CD4-positive, alpha-beta T cell treated with Interleukin-12 subunit alpha and Interleukin-12 subunit beta, for 1 hour (primary cell): ENCODE data around the gene TXNDC2.
"Not testable (repeated sequence)": the region's sequence is repeated elsewhere in the genome, so short reads cannot be mapped to it uniquely, and the experiment has no call there.

Experiments
- DNase-seq: peaks from one replicate; pipeline ENCODE4 v3.0.0-alpha.2; 2020

TXNDC2 gene

DNA sequence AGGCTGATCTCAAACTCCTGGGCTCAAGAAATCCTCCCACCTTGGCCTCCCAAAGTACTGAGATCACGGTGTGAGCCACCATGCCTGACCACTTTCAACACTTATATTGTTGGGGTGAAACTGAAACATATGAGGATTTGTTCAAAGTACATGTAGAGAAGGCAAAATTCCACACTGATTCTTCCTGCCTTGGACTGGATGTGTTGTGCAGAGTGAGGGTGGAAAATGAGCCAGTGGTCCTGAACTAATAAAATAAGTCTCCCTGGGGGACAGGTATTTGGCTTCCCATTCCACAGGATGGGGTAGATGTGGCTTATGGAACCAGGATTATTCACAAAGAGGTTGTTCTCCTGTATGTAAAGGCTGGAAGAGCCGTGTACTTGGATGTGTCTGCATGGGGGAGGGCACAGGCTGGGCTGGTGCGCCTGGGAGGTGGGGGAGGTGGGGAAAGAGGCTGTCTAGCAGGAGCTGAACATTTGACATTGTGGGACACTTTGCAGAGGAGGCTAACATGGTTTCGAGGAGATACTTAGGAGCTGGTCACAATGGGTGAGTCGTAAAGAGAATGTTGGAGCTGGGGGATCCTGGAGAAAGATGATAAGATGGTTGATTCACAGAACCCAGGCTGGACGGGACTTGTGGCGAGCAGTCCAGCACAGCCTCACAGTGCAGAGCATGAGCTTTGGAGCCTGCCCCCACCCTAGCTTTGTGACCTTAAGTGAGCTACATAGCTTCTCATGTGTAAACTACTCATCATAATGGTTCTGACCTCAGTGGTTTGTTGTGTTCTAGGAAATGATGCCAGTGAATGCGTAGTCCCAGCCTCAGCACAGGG, at the start of gene TXNDC2:
Gene TXNDC2 (plus strand): TSS at position 804 of the 835 bp plus-strand sequence. CDS start 708 bp downstream, outside the sequence.
- no peak for DNase-seq

DNA sequence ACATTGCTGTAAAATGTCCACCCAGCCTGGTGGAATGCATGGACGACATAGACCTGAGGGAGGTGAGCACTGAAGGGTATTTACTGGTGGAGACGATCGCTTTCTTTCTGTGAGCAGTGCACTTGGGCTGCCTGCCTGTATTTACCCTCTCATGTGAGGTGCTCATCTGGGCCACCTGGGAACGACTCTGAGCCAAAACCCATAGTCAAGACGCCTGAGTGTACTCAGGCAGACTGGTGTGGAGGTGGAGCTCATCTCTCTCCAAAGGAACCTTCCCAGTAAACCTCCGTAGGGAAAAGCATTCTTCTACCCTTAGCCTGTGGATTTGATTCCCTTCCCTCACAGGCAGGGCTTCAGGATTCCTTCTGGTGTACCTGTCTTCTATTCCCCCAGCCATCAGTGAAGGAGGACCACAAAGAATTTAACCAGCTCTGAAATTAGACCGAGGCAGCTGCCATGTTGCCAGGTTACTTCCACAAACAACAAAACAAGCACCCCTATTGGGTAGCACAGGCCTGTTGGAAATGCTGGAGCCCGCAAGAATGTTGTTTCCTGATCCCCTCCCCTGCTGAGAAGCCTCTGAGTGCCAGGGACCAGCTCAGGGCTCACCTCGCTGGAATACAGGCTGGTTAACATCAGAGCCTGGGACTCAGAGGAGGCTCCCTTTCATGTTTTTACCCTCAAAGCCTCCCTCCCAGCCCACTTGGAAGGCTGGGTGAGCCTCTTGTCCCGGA, 47.5 kb upstream of the TXNDC2 start:
- no peak for DNase-seq

DNA sequence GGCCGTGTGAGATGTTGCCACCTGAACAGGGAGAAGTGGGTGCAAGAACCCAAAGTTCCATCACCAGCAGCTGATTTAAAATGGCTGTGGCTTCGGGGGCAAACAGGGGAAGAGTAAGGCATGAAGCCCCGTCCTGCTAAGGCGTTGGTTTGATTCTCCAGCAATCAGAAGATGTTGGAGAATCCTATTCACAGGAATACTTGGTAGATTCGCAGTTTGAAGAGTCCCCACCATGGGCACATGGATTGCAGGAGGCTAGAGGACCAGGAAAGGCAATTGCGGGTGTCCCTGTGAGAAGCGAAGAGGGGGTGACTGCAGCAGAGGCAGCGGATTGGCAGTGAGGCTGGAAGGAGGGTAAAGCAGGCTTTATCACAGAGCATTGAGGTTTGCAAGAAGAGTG, 46.6 kb upstream of the TXNDC2 start:
- DNase-seq, result no peak

DNA sequence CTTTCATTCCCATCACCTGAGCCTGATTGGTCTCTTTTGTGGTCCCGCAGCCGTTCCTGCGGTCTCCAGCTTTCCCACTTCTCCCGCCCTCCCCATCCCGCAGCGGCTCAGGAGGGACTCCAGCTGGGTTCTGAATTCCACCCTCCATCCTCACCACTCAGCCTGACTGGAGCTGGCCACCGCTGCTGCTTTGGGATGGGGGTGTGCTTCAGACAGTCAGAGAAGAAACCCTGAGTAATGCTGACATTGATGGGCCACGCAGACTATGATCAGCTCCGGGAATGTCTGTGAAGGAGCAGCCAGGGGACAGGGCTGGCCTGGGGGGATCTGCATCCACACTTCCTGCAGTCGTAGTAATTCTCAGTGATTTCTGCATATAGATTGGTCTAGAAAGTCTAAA, 45.9 kb upstream of the TXNDC2 start:
- DNase-seq, result no peak

DNA sequence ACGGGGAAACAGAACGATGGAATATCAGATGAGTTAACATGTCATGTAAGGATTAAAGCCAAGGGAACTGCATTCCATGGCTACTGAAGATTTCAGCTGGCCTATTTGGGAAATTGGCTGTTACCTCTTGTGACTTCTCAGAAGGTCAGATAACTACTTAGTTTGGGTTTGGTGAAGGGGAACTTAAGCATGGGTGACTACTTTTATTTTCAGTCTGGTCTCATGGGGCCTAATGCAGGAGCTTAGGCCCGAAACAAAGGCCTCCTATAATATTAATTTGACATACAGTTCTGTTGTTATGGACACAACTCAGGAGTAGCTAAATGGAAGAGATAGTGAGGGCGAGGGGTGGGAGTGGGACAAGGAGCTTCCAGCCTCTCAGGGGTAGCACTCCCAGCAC, 44.0 kb upstream of the TXNDC2 start:
- DNase-seq, result no peak

DNA sequence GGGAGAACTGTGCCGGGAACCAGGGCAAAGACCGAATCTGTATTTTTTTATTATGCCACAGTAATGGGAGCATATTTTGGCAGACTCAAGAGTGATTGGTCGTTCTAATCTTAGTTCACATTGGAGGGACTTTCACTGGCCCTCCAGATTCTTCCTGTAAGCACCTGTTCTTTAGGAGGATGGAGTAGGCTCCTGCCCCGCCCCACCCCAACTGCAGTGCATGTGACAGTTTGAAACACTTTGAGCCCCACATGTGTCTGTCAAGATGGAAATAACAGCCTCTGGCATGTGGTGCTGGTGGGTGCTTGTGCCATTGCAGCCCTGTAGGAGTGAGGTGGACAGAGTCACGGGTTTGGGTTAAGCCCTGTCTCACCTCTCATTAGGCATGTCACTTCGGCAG, 43.3 kb upstream of the TXNDC2 start:
- no peak for DNase-seq

DNA sequence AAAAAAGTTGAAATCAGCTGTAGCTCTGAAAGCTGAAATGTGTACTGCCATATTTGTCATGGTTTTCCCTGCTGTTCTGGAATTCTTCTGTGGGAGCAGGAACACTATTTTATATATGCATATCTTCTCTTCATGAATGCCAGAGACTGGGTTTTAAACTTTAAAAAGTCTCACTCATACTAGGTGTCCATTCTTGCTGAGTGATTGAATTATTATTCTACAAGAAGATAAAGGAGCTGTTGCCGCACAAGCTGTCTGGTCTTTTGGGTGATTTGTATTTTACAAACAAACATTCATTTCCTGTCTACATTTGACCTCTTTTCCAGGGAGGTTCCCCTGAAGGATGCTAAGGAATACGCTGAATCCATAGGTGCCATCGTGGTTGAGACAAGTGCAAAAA, 40.5 kb upstream of the TXNDC2 start:
- no peak for DNase-seq

DNA sequence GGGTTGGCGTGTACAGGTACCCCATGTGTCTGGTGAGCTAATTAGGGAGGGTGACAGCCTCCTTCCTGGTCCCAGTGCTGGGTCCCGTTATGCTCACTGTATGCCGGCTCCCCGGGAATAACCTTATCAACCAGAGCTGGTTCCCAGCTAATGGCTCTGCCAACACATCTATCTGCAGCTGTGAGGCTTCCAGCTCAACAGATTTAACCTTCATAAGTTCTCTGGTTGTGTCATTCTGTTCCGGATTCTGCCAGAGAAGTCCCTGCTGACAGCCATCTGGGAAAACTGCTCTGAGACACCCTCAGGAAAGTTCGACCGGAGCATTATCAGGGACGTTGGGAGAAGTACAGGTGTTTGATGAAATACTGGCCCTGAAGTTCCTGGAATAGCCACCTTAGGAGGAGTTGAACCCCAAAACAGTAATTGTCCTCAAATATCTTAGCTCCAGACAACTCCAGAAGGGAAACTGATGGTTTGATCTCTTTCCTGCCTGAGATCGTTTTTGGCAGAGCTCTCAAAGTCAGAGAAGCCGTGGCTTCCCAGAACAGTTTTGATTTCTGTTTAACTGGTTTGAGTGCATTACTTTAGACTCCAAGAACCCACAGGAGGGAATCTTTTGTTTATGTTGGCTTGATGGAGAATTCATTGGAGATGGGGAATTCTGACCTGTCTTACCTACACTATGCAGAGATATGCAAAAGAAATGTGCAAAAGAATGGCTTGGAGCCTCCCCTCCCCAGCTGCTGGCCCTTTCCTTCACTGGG, 39.4 kb upstream of the TXNDC2 start:
- DNase-seq, result no peak

DNA sequence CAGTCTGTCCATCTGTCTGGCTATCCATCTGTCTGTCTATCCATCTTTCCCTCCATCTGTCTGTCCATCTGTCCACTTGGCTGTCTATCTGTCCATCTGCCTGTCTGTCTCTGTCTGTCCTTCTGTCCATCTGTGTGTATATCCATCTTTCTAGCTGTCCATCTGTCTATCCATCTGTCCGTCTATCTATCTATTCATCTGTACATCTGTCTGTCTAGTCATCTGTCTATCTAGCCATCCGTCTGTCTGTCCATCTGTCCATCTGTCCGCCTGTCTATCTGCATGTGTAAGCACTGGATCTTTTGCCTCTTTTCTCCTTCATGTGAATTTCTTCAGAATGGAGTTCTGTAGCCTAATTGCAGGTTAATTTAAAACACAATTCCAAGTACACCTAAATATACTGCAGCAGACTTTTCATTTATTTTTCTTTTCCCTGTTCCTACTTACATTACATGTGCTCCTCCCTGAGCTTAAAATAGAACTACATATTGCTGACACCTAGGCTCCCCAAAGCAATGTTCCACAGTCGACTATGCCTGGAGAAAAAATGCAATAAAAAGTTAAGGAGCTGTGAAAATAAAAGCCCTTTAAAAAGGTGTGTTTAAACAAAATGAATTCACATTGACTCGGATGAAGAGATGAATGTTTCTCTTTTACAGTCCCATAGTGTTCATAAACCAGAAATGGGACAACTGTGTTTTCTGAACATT, 37.4 kb upstream of the TXNDC2 start:
- DNase-seq, result no peak

DNA sequence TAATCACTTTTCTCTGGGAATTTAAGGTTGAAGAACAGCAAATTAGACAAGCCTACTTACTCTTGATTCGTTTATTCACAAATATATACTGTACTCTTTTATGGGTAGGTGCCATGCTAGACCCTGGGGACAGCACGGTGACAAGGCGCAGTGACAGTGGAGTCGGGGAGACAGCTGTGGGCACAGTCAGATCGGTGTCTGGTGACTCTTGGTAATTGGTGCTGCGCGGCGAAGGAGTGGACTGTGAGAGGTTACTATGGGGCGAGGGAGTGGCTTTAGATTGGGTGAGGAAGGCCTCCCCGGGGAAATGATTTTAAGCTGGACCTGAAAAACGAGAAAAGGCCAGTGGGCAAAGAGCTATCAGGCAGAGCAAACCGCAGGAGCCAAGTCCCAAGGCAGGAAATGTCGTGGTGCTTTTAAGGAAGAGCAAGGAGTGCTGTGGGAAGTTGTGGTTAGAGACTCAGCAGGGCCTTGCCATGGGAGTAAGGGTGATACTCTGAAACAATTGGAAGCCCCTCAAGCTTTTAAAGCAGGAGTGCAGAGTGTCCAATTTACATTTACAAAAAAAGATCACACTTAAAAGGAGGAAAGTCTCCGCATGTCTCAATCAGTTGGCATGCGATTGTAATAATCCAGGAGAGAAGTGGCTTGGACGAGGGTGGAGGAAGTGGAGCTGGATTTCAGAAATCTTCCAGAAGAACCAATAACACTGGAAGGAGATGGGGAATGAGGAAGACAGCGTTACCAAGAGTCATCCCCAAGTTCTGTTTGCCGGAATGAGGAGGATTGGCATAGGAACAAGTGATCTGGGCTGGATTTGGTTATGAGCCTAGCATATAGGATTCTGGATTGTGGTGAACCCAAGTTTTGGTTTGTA, 36.1 kb upstream of the TXNDC2 start:
- DNase-seq, result no peak

DNA sequence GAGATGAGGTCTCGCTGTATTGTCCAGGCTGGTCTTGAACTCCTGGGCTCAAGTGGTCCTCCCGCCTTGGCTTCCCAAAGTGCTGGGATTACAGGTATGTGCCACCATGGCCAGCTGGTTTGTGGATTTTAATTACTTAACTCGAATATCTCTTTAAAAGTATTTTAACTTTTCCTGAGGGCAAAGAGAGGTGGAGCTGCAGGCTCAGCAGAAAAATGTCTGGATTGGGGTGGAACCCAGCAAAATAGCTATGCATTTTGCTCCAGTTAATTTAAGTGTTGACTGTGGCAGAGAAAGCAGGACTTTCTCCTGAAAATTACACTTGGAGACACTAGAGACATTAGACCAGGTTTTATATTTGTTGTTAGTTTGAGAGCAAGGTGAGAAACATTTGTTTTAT, 35.5 kb upstream of the TXNDC2 start:
- no peak for DNase-seq

DNA sequence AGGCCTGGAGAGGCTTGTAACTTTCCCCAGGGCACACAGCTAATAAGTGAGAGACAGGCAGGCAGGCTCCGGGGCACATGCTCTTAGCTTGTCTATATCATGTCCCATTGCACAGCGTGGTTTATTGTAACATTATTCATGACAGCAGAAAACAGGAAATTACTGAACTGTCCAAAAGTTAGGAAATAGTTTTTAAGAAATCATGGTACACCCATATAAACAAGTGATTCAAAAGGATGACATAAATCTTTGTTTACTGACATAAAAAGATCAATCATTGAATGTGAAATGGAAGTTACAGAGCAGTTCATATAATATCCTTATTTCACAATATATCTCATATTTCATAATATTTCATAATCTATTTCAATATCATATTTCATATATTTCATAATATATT, 34.3 kb upstream of the TXNDC2 start:
- DNase-seq, result no peak

DNA sequence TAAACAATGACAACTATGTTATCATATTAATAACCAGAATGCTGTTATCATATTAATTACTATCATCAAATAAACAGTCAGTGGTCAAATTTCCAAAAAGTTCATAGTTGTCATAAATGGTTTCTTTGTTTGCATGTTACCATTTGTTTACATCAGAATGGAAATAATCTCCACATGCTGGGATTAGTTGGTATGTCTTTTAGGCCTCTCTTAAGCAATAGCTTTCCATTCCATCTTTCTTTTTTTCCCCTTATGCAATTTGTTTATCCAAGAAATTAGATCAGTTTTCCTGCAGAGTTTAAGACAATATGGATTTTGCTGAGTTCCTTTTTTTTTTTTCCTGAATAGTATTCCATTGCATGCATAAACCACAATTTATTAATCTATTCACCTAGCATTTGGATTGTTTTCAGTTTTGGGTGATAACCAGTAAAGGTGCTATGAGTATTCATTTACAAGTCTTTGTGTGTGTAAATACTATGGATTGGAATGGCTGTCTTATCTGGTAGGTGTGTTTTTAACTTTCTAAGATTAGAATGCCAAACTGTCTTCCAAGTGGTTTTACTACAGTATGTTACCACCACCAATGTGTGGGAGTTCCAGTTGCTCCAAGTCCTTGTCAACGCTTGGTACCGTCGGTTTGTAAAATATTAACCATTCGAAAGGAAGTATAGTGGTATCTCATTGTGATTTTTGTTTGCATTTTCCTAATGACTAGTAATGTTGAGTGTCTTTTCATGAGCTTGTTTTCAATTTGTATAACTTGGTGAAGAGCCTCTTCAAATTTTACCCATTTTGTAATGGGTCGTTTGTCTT, 33.3 kb upstream of the TXNDC2 start:
- DNase-seq, result no peak

DNA sequence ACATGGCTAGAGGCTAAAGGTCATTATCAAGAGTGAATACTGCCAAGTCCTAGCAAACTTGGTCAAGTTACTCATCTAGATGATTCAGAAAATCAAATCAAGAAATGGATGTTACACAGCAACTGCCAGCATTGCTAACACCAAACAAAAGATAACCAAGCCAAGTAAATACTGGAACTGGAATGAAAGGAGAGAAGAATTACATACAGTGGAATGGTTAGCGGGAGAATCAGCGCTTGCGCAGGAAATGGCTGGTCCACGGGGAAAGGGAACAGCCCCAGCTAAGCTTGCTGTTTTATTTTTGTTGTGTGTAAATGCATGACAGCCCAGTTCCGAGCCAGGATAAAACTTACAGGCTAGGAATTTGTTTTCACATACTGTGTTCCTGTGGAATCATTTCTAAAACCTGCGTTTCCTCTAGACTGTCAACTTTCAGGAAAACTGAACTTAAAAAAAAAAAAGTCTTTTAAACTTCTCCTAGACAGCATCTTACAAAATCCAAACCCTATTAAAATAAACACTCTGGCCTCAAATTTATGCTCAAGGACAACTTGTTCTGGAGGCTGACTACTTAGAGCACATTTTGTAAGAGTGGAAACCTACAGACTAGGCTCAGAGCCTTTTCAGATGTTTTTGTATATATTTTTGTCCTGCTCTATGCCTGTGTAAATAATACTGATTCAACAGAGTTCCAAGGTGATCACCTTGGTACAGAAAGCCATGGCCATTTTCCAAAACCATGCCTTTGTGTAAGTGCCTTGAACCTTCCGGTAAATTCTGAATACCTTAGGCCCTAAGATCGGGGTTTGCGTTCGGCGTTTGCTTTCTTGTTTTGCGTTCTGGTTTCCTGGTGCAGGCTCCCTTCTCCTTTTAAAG, 30.7 kb upstream of the TXNDC2 start:
- DNase-seq, result no peak

DNA sequence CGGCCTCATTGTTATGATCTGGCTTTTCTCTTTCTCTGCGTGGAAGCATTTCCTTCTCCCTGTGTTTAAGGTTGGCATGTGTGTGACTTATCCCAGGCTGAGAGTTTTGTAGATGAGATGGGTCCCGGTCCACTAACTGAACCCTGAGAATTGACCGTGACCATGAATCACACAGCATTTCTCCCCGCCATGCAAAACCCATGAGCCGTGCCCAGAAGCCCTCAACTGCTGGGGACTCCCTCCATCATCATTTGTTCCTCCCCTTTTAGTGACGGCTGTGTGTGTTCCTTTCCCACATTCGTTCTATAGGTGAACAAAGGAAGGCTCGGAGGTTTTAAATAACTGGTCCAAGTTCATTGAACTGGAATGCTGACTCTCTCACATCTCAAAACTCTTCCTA, 30.1 kb upstream of the TXNDC2 start:
- no peak for DNase-seq

DNA sequence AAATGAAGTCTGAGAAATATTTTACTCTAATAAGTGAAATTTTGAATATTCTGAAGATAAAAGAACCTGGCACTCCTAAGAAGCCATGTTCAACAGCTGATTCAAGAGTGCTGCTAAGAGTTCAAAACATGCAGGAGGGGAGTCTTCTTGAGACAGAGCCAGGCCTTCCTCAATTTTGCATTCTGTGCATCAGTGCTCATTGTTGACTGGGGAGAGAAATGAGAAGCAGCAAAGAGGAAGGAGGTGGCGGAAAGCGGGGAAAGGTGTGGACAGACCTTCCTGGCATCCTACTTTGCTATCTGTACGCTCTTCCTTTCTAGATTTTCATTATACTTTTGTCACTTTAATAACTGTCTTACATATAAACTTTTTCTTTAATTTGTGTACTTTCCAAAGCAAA, 29.7 kb upstream of the TXNDC2 start:
- no peak for DNase-seq

DNA sequence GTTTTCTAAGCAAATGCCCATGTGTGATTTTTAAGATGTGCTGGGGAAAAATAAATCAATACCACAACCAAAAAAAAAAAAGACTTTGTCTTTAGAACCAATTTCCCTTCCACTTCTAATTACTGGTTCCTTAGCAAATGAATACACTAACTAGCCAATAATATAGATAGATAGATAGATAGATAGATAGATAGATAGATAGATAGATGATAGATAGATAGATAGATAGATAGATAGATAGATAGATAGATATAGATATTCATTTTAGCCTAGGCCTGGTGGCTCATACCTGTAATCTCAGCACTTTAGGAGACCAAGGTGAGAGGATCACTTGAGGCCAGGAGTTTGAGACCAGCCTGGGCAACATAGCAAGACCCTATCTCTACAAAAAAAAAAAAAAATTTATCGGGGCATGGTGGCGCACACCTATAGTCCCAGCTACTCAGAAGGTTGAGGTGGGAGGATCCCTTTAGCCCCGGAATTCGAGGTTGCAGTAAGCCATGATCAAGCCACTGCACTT, 28.2 kb upstream of the TXNDC2 start:
- DNase-seq, result not testable (repeated sequence)

DNA sequence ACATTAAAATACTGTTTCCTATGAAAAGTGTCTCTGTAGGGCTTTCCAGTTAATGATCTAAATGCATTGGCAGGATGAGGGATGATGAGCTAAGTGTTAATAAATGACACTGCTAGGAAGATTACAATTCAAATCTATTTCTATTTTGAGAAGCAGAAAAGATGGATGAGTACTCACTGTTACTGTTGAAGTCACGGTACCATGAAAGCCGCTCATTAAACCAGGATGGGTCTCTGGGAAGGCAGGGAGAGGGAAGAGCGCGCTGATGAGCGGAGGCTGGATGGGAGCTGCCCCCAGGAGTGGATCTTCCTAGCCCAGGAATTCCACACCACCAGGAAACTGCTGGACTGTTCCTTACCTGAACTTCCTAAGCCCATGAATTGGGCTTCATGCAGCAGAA, 27.1 kb upstream of the TXNDC2 start:
- no peak for DNase-seq

DNA sequence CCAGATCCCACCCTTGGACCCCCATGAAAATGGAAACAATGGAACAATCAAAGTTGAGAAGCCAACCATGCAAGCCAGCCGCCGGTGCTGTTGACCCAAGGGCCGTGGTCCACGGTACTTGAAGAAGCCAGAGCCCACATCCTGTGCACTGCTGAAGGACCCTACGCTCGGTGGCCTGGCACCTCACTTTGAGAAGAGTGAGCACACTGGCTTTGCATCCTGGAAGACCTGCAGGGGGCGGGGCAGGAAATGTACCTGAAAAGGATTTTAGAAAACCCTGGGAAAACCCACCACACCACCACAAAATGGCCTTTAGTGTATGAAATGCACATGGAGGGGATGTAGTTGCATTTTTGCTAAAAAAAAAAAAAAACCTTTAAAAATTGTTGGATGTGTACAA, 26.5 kb upstream of the TXNDC2 start:
- no peak for DNase-seq

DNA sequence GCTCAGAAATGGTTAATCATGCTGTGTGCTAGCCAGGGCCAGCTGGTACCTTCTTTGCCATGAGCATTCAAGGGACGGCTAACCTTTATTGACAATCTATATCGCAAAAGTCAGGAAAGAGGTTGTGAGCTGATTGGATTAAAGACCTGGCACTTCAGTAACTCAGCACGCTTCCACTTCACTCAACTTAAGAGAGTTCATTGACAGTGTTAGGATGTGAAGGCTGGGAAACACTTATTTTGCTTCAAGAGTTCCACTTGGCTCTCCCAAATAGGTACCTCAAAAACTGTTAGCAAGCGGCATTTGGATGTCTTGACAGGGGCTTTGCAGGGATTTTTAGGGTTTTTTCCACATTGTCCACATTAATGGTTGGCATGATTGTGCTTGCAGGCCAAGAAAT, 25.1 kb upstream of the TXNDC2 start:
- no peak for DNase-seq
